Vagina (tissue), 2 donors: ENCODE data around the gene VOPP1. TPM values are rescaled to one million over a fixed set of nuclear protein-coding genes. Genes with fewer than 3 reads are reported as not detected.

Experiments used
- DNase-seq, 2 donors: peaks; one replicate each; pipeline ENCODE4 v3.0.0-alpha.2; 2017; ENCODE audit errors: extremely low spot score in 2 of 2
- H3K27ac ChIP-seq: fragments of 200-600 bp; sonication (generic); one replicate; pipeline ENCODE4 v1.5.1; 2019
- H3K27me3 ChIP-seq: fragments of 200-600 bp; sonication (generic); one replicate; pipeline ENCODE4 v1.5.1; 2019
- H3K36me3 ChIP-seq, 2 donors: fragments of 200-600 bp; sonication (generic); one replicate each; pipeline ENCODE4 v1.5.1; 2017 to 2019
- H3K4me1 ChIP-seq: fragments of 200-600 bp; sonication (generic); one replicate; pipeline ENCODE4 v1.5.1; 2019
- H3K4me3 ChIP-seq, 2 donors: fragments of 200-600 bp; sonication (generic); 1 replicate in 1 of 2; 2 replicates in 1 of 2; pipeline ENCODE4 v1.5.1; 2016 to 2019
- H3K9me3 ChIP-seq: fragments of 200-600 bp; sonication (generic); one replicate; pipeline ENCODE4 v1.5.1; 2019
- CTCF ChIP-seq, 3 experiments: fragments of 450-650 bp in 2 of 3; fragments of 200-600 bp in 1 of 3; sonication (generic) in 1 of 3; IDR thresholded peaks; one replicate each; pipeline ENCODE4 v1.5.1; 2017 to 2019; ENCODE audit warnings: antibody characterized with exemption in 3 of 3, mild to moderate bottlenecking in 2 of 3, moderate library complexity in 2 of 3
- POLR2A ChIP-seq, 2 donors: fragments of 450-650 bp; IDR thresholded peaks; one replicate each; pipeline ENCODE4 v1.6.1; 2017; ENCODE audit warnings: antibody characterized with exemption in 2 of 2, mild to moderate bottlenecking in 2 of 2, moderate library complexity in 2 of 2
- POLR2AphosphoS5 ChIP-seq, 2 donors: sonication (generic); formaldehyde crosslinking; IDR thresholded peaks; one replicate each; pipeline ENCODE4 v1.9.0; 2017; ENCODE audit warnings: antibody characterized with exemption in 2 of 2, mild to moderate bottlenecking in 2 of 2, low read depth in 1 of 2; ENCODE audit not compliant: insufficient read depth in 1 of 2
- intact Hi-C: fragments of 100-400 bp; cut with DNase I; formaldehyde crosslinking; loops from one replicate; pipeline ENCODE4 v1.15.1; 2023
- total RNA-seq: library from RNA; depleted of rRNA; stranded (reverse); fragments of >200 nt; gene quantifications from one replicate; pipeline ENCODE4 v1.2.3, GENCODE V29; 2016

VOPP1 gene
- total RNA-seq, 1 donor from 2014 or later, result 26.3 TPM

- Histone ChIP-seq H3K9me3 (no peaks in the 10 kb centered on the region), H3K36me3 (no peaks in the 10 kb centered on the region), H3K27me3 (no peaks in the 10 kb centered on the region), H3K4me1 (peaks cover 45% of the 10 kb centered on the region), H3K4me3 (peak overlapping the region; percentile 84 to 92), H3K27ac (peak overlapping the region; percentile 85)
- TF ChIP-seq POLR2A (IDR thresholded peaks at IDR 0.05) (no peak), CTCF (IDR thresholded peaks at IDR 0.05) (no peak), POLR2AphosphoS5 (IDR thresholded peaks at IDR 0.05; ENCODE audit: insufficient read depth in 1 of 2, low read depth in 1 of 2) (peak in 1 of 2 donors; percentile 7)
- intact Hi-C loops, result no loop called here
- no peak for DNase-seq
Observed at GRCh38 chr7:55570939-55571338, 1.4 kb downstream of the VOPP1 start.

- Histone ChIP-seq H3K36me3 (no peaks in the 10 kb centered on the region), H3K4me3 (peak overlapping the region; percentile 84 to 92), H3K9me3 (no peaks in the 10 kb centered on the region), H3K27ac (peak overlapping the region; percentile 85), H3K4me1 (peaks cover 45% of the 10 kb centered on the region), H3K27me3 (no peaks in the 10 kb centered on the region)
- no peak for TF ChIP-seq POLR2A (IDR thresholded peaks at IDR 0.05)
- no peak for TF ChIP-seq CTCF (IDR thresholded peaks at IDR 0.05)
- no peak for TF ChIP-seq POLR2AphosphoS5 (IDR thresholded peaks at IDR 0.05; ENCODE audit: insufficient read depth in 1 of 2, low read depth in 1 of 2)
- DNase-seq, result no peak
- intact Hi-C loops, result no loop called here
Observed at GRCh38 chr7:55570218-55570873, 2.0 kb downstream of the VOPP1 start.

DNA sequence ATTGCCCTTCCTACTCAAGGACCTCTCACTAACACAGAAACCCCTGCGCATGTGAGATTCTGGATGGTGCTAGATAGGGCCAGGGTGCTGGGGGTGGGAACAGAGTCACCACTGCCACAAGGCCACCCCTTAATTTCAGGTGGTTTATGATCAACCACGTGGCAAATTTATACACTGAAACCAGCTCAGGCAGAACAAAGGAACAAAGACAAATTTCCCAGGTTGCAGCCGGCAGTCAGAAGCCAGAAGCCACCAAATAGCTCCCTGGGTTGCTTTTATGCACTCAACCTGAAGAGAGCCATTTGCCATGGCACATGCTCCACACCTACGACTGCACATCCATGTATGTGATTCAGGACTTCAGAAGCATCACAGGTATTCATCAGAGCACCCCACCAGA is 2.5 kb downstream of the VOPP1 start:
- intact Hi-C loops, result no loop called here

GRCh38 chr7:55569269-55569663 is 3.0 kb downstream of the VOPP1 start:
- H3K9me3 ChIP-seq, result no peaks in the 10 kb centered on the region
- no peak for DNase-seq
- H3K36me3 ChIP-seq, result no peaks in the 10 kb centered on the region
- TF ChIP-seq POLR2AphosphoS5 (IDR thresholded peaks at IDR 0.05; ENCODE audit: insufficient read depth in 1 of 2, low read depth in 1 of 2) (no peak), CTCF (IDR thresholded peaks at IDR 0.05) (no peak), POLR2A (IDR thresholded peaks at IDR 0.05) (no peak)
- no peak overlapping the region for H3K4me3 ChIP-seq
- H3K4me1 ChIP-seq, result peaks cover 40% of the 10 kb centered on the region
- H3K27me3 ChIP-seq, result no peaks in the 10 kb centered on the region
- H3K27ac ChIP-seq, result no peak overlapping the region
- intact Hi-C loops, result no loop called here

More for the DNA sequence above, 2.5 kb downstream of the VOPP1 start:
- Histone ChIP-seq H3K9me3 (no peaks in the 10 kb centered on the region), H3K36me3 (no peaks in the 10 kb centered on the region), H3K27me3 (no peaks in the 10 kb centered on the region), H3K4me1 (peaks cover 45% of the 10 kb centered on the region), H3K4me3 (no peak overlapping the region), H3K27ac (no peak overlapping the region)
- no peak for DNase-seq
- TF ChIP-seq CTCF (IDR thresholded peaks at IDR 0.05) (no peak), POLR2A (IDR thresholded peaks at IDR 0.05) (no peak), POLR2AphosphoS5 (IDR thresholded peaks at IDR 0.05; ENCODE audit: insufficient read depth in 1 of 2, low read depth in 1 of 2) (no peak)

- TF ChIP-seq CTCF (IDR thresholded peaks at IDR 0.05), result no peak
- no peak for TF ChIP-seq POLR2A (IDR thresholded peaks at IDR 0.05)
- TF ChIP-seq POLR2AphosphoS5 (IDR thresholded peaks at IDR 0.05; ENCODE audit: insufficient read depth in 1 of 2, low read depth in 1 of 2), result no peak
- no peak for DNase-seq
- Histone ChIP-seq H3K9me3 (no peaks in the 10 kb centered on the region), H3K4me1 (peaks cover 35% of the 10 kb centered on the region), H3K27ac (no peak overlapping the region), H3K36me3 (no peaks in the 10 kb centered on the region), H3K4me3 (no peak overlapping the region), H3K27me3 (no peaks in the 10 kb centered on the region)
- intact Hi-C loops, result no loop called here
Observed at GRCh38 chr7:55568613-55569268, 3.6 kb downstream of the VOPP1 start.
